Mammary epithelial cell (primary cell): ENCODE measurements around the gene ITPR3.

Experiments used
- CTCF ChIP-seq, 2 donors: IDR thresholded peaks in 1 of 2; conservative IDR thresholded peaks in 1 of 2; 2 replicates each; pipeline ENCODE4 v1.5.1; 2011 to 2012; ENCODE audit warnings: inconsistent platforms in 2 of 2, low read length in 2 of 2, mild to moderate bottlenecking in 2 of 2, control low read depth in 1 of 2, low read depth in 1 of 2; ENCODE audit not compliant: insufficient read depth in 1 of 2; ENCODE audit errors: extremely low read depth in 1 of 2
- EZH2 ChIP-seq: IDR thresholded peaks from 2 replicates; pipeline ENCODE4 v1.6.1; 2012; ENCODE audit warnings: low read length, inconsistent platforms, borderline replicate concordance

- TF ChIP-seq CTCF (conservative IDR thresholded peaks at IDR 0.05 in 1 of 2, IDR thresholded peaks at IDR 0.05 in 1 of 2; ENCODE audit: extremely low read depth in 1 of 2, insufficient read depth in 1 of 2, low read depth in 1 of 2, low read length in 2 of 2) (no peak), EZH2 (no peak)
Observed at GRCh38 chr6:33606642-33607041, 14.5 kb upstream of the ITPR3 start.
